HuH-7 (cell line): ENCODE measurements around the gene ZRSR2.
A peak's percentile ranks its signal among the peaks of the same experiment; 100 is the strongest.
"Not testable (repeated sequence)": the region's sequence is repeated elsewhere in the genome, so short reads cannot be mapped to it uniquely, and the experiment has no call there.

Source experiments
- DNase-seq: peaks from one replicate; pipeline ENCODE4 v3.0.0; 2011; ENCODE audit warnings: low spot score

Gene ZRSR2

GRCh38 chrX:15789979-15790768 is at the start of gene ZRSR2:
Gene ZRSR2, plus strand, starts transcription at chrX:15790484. Its CDS starts 12 bp downstream, at chrX:15790496.
- peak; percentile 50 for DNase-seq

GRCh38 chrX:15744181-15744867 is 46.0 kb upstream of the ZRSR2 start:
- DNase-seq, result peak; percentile 8

GRCh38 chrX:15745179-15745578 is 45.1 kb upstream of the ZRSR2 start:
- no peak for DNase-seq

GRCh38 chrX:15746651-15747050 is 43.6 kb upstream of the ZRSR2 start:
- not testable (repeated sequence) for DNase-seq

- DNase-seq, result no peak
Measured at GRCh38 chrX:15747626-15748173, 42.6 kb upstream of the ZRSR2 start.

GRCh38 chrX:15748841-15749240 is 41.4 kb upstream of the ZRSR2 start:
- DNase-seq, result no peak

- DNase-seq, result no peak
Measured at GRCh38 chrX:15749642-15750610, 40.4 kb upstream of the ZRSR2 start.

GRCh38 chrX:15750611-15751154 is 39.6 kb upstream of the ZRSR2 start:
- DNase-seq, result no peak

GRCh38 chrX:15751155-15751819 is 39.0 kb upstream of the ZRSR2 start:
- no peak for DNase-seq

GRCh38 chrX:15755091-15755490 is 35.2 kb upstream of the ZRSR2 start:
- DNase-seq, result no peak

- DNase-seq, result no peak
Measured at GRCh38 chrX:15758140-15758539, 32.1 kb upstream of the ZRSR2 start.

- DNase-seq, result not testable (repeated sequence)
Measured at GRCh38 chrX:15759886-15760285, 30.4 kb upstream of the ZRSR2 start.

- peak; percentile 13 for DNase-seq
Measured at GRCh38 chrX:15761564-15762191, 28.6 kb upstream of the ZRSR2 start.

- no peak for DNase-seq
Measured at GRCh38 chrX:15769300-15769954, 20.9 kb upstream of the ZRSR2 start.

GRCh38 chrX:15781961-15782699 is 8.2 kb upstream of the ZRSR2 start:
- DNase-seq, result no peak

- DNase-seq, result no peak
Measured at GRCh38 chrX:15785176-15785750, 5.0 kb upstream of the ZRSR2 start.

GRCh38 chrX:15786915-15787314 is 3.4 kb upstream of the ZRSR2 start:
- DNase-seq, result no peak

- DNase-seq, result no peak
Measured at GRCh38 chrX:15790769-15791290, 546 bp downstream of the ZRSR2 start.

GRCh38 chrX:15797707-15798106 is 7.4 kb downstream of the ZRSR2 start:
- no peak for DNase-seq
